ENCODE results near the gene NR3C2. TPM values are rescaled to one million over a fixed set of nuclear protein-coding genes. Genes with fewer than 3 reads are reported as not detected.

The NR3C2 gene
- polyA plus RNA-seq, 1 of the 3 experiments (the other 2 are of a cell fraction): 0.02 TPM

GRCh38 chr4:148204892-148205291 is 237.3 kb downstream of the NR3C2 start:
- H3K9me3 ChIP-seq: no peaks in the 10 kb centered on the region
- no peaks in the 10 kb centered on the region for H3K79me2 ChIP-seq (ENCODE audit: insufficient read depth)
- H3K4me1 ChIP-seq (ENCODE audit: control insufficient read depth in 1 of 2, insufficient read depth in 2 of 2, low read depth in 1 of 2, low read length in 1 of 2): peaks cover 0 to 2% of the 10 kb centered on the region in 2 experiments; a peak in 1 of 4 replicates
- H3K9ac ChIP-seq: no peak overlapping the region
- H2AFZ ChIP-seq (ENCODE audit: low read depth): no peak overlapping the region
- DNase-seq: no peak
- 50% methylated on average over 1 of the region's 1 CpG for WGBS (ENCODE audit: low lambda C conversion rate)
- no peak overlapping the region for H3K4me2 ChIP-seq
- ChIA-PET CTCF (no interaction called here), POLR2A (no interaction called here)
- H4K20me1 ChIP-seq (ENCODE audit: insufficient read depth): no peaks in the 10 kb centered on the region
- no peaks in the 10 kb centered on the region for H3K27me3 ChIP-seq (ENCODE audit: insufficient read depth)
- no peak overlapping the region for H3K27ac ChIP-seq (ENCODE audit: low read depth in 2 of 2, low read length in 1 of 2)
- H3F3A ChIP-seq (replicated peaks; ENCODE audit: insufficient read depth): no peaks in the 10 kb centered on the region
- H3K9me2 ChIP-seq: no peaks in the 10 kb centered on the region
- no peaks in the 10 kb centered on the region for H3K36me3 ChIP-seq (replicated peaks in 1 of 2; ENCODE audit: control insufficient read depth in 1 of 2, insufficient read depth in 2 of 2, low read length in 1 of 2)
- no peak overlapping the region for H3K4me3 ChIP-seq (ENCODE audit: low read depth in 2 of 2, low read length in 1 of 2)
- no peak for TF ChIP-seq SIN3A (IDR thresholded peaks at IDR 0.05; ENCODE audit: borderline replicate concordance, low read depth, low read length)

GRCh38 chr4:148204171-148204570 is 238.0 kb downstream of the NR3C2 start:
- Histone ChIP-seq H3K4me1 (ENCODE audit: control insufficient read depth in 1 of 2, insufficient read depth in 2 of 2, low read depth in 1 of 2, low read length in 1 of 2) (peaks cover 0 to 2% of the 10 kb centered on the region in 2 experiments; a peak in 1 of 4 replicates), H2AFZ (ENCODE audit: low read depth) (no peak overlapping the region), H3K27me3 (ENCODE audit: insufficient read depth) (no peaks in the 10 kb centered on the region), H3K4me2 (no peak overlapping the region), H3K27ac (ENCODE audit: low read depth in 2 of 2, low read length in 1 of 2) (no peak overlapping the region), H3K36me3 (replicated peaks in 1 of 2; ENCODE audit: control insufficient read depth in 1 of 2, insufficient read depth in 2 of 2, low read length in 1 of 2) (no peaks in the 10 kb centered on the region), H3K9me2 (no peaks in the 10 kb centered on the region), H4K20me1 (ENCODE audit: insufficient read depth) (no peaks in the 10 kb centered on the region), H3K4me3 (ENCODE audit: low read depth in 2 of 2, low read length in 1 of 2) (no peak overlapping the region), H3F3A (replicated peaks; ENCODE audit: insufficient read depth) (no peaks in the 10 kb centered on the region), H3K9me3 (no peaks in the 10 kb centered on the region), H3K79me2 (ENCODE audit: insufficient read depth) (no peaks in the 10 kb centered on the region), H3K9ac (no peak overlapping the region)
- ChIA-PET CTCF (no interaction called here), POLR2A (no interaction called here)
- TF ChIP-seq REST (IDR thresholded peaks at IDR 0.05; ENCODE audit: low read depth, low read length): no peak
- TF ChIP-seq JUND (IDR thresholded peaks at IDR 0.05): no peak
- TF ChIP-seq EP300 (IDR thresholded peaks at IDR 0.05; ENCODE audit: borderline replicate concordance in 1 of 2, low read depth in 1 of 2, low read length in 1 of 2): no peak
- no peak for TF ChIP-seq MXI1 (IDR thresholded peaks at IDR 0.05; ENCODE audit: low read depth, low read length)
- no peak for TF ChIP-seq GATA2 (CRISPR knock-in tag; IDR thresholded peaks at IDR 0.05)
- 49% methylated on average over 3 of the region's 3 CpGs for WGBS (ENCODE audit: low lambda C conversion rate)
- DNase-seq: no peak

Data from SK-N-SH (cell line).